NK-92 (cell line): ENCODE measurements around the gene ALDH1A1.

Experiments
- DNase-seq: peaks from one replicate; lab custom pipeline; 2025; ENCODE audit not compliant: unreplicated experiment; lab: John Stamatoyannopoulos, UW

The ALDH1A1 gene

DNA sequence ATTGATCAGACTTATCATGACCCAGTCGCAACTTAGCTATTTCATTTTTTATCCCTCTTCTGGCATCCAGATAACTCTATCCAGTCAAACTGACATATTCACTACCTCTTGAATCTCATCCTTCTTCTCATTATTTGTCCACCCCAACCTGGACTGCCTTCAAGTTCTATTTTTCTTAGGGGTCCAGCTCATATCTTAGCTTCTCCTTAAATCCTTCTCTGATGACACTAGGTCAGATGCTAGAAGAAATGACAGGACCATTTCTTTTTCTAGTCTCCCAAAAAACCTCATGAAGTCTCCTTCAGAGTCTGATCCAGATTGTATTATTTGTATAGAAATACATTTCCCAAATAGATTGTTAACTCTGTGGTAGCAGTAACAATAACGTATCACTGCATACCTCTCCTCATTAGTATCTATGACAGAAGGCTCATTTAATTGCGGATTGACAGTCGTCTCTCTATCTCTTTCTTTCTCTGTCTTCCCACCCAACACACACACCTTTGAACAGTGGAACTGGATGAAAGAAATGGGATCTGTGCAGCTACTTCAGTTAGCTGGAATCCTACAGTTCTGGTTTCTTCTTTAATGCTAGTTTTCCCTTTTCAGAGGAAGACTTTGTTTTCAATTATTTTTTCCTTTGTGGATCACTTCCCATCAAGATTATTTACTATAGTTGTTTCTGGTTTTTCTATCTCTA is 33.5 kb downstream of the ALDH1A1 start:
- no peak for DNase-seq

DNA sequence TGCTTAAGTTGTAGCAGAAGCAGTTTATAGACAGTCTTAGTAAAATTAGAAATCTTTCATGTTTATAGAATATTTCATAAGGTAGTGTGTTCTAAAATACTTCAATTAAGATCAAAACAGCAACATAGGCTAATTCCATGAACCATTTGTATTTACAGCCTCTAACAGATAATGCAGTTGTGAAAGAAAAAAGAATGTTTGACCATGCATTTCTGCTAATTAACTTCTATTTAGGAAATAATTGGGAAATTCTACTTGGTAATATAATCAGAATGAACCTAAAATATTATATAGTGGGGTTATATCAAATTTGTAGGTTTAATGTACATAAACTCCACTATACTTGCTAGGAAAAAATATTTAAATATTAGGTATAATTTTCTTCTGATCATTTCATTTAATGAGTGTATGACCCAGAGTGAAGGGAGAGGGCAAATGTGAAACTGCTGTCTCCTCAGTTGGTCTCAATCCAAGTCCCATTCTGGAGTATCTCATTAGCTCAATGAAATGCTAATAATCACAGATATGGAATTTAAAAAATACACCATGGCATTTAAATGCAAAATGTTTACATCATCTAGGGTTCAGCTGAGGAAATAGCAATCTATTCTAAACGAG is 34.9 kb downstream of the ALDH1A1 start:
- DNase-seq, result no peak

GRCh38 chr9:72915659-72916058 is 37.2 kb downstream of the ALDH1A1 start:
- DNase-seq, result no peak

- DNase-seq, result no peak
These were observed 38.1 kb downstream of the ALDH1A1 start for GRCh38 chr9:72914750-72915149.

GRCh38 chr9:72913382-72914009 is 39.4 kb downstream of the ALDH1A1 start:
- no peak for DNase-seq

DNA sequence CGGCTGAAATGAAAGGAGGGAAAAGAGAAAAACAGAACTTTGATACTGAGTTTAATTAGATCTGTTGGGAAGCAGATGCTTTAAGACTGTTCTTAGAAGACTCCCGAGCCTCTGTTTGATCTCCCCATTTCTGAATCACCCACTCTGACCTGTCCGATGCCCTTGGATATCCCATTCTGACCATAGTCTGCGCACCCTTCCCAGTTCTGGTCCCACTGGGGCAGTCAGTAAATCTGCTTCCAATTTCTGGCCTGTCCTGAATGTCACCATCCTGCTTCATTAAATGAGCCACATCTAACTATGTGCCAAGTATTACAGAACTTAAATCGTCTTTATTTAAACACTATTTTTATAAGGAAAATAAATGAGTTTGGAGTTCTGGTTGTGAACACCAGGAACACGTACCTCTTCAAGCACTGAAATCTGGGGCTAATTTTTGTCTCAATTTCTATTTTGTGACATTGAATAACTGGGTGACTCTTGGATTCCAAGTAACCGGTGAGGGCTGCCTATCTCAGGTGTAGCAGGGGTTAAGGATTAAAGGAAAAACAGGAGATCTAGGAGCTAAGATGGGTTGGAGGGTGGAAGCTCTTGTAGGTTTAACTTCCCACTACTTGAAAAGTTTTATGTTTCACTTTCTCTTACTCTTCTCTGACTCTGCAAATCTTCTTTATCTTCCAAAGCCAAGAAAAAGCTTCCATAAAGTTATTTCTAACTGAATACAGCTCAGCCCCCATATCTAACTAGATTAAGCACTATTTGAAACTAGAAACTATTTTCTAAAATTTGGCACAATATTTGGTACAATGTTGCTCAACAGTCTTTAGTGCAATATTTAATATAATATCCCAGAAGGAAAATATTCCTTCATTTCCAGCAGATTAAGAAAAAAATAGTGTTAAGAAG is 40.1 kb downstream of the ALDH1A1 start:
- no peak for DNase-seq

GRCh38 chr9:72911816-72912215 is 41.0 kb downstream of the ALDH1A1 start:
- DNase-seq, result no peak

DNA sequence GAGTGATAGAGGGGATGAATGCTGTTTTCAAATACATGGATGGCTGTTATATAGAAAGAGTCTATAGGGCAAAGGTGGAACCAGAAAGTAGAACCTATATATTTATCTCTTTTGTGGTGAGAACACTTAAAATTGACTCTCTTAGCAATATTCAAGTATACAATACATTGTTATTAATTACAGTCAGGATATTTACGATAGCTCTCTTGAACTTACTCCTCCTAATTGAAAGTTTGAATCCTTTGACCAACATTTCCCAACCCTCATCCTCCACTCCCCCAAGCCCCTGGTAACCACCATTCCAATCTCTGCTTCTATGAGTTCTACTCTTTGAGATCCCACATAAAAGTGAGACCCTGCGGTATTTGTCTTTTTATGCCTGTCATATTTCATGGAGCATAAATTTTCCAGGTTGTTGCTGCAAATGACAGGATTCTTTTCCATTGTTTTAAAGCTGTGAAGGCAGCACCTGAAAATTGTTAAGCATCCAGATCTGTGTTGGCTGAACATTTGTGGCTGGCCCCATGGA is 41.5 kb downstream of the ALDH1A1 start:
- DNase-seq, result no peak

GRCh38 chr9:72909428-72909827 is 43.4 kb downstream of the ALDH1A1 start:
- DNase-seq, result no peak

GRCh38 chr9:72907421-72907820 is 45.4 kb downstream of the ALDH1A1 start:
- DNase-seq, result no peak

DNA sequence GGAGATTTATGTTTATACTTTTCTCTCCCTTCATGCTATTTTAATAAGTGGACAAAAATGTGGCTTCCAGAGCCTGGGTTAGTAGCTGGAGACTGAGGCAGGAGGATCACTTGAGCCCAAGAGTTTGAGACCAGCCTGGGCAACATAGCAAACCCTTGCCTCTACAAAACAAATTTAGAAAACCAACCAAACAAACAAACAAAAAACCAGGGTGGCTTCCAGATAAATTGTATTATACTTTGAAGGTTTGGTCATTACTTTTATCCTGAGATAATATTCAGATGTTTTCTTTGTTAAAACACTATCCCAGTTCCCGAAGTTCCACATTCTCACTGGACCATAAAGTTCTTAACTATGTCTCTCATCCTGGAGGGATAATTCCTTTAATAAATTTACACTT is 46.0 kb downstream of the ALDH1A1 start:
- no peak for DNase-seq

DNA sequence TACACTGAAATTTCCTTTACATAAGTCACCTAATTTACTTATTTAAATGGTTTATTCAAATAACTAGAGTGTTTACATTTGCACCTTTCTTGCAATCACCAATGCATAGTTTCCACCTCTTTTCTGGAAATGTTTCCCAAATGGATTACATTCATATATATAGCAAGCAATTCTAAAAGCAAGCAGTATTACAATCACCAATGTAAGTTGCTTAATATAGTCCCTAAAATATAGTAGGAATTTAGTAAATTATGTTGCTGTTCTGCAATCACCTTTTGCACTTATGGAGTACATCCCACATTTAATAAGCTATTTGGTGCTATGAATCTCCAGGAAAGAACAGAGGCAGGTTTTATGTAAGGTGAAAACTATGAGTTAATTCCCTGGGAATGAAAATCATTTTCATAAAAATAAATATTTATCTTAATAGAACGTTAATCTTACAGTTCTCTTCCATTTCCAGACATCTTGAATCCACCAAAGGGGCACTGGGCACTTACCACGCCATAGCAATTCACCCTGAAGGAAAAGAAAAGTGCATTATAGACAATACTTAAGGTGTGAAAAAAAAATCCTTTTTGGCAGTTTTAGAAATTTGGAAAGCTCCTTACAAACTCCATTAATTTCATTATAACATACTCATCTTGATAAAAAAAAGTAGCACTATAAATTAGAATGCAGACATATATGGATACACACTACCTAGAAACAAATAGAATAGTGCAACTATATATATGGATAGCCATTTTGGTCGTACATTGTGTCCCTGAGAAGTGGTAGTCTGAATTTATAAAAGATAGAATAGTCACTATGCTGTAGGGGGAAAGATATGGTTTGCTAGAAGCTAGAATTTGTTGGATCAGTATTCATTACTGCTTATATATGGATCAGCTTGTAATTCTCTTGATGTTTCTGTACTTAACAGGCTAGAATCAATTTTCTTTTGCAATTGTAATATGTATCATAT is 47.1 kb downstream of the ALDH1A1 start:
- no peak for DNase-seq

GRCh38 chr9:72904267-72905093 is 48.4 kb downstream of the ALDH1A1 start:
- no peak for DNase-seq

- DNase-seq, result no peak
These were observed 49.8 kb downstream of the ALDH1A1 start for GRCh38 chr9:72903103-72903502.

GRCh38 chr9:72902268-72902667 is 50.6 kb downstream of the ALDH1A1 start:
- no peak for DNase-seq

GRCh38 chr9:72899734-72900477 is 52.9 kb downstream of the ALDH1A1 start:
- no peak for DNase-seq

DNA sequence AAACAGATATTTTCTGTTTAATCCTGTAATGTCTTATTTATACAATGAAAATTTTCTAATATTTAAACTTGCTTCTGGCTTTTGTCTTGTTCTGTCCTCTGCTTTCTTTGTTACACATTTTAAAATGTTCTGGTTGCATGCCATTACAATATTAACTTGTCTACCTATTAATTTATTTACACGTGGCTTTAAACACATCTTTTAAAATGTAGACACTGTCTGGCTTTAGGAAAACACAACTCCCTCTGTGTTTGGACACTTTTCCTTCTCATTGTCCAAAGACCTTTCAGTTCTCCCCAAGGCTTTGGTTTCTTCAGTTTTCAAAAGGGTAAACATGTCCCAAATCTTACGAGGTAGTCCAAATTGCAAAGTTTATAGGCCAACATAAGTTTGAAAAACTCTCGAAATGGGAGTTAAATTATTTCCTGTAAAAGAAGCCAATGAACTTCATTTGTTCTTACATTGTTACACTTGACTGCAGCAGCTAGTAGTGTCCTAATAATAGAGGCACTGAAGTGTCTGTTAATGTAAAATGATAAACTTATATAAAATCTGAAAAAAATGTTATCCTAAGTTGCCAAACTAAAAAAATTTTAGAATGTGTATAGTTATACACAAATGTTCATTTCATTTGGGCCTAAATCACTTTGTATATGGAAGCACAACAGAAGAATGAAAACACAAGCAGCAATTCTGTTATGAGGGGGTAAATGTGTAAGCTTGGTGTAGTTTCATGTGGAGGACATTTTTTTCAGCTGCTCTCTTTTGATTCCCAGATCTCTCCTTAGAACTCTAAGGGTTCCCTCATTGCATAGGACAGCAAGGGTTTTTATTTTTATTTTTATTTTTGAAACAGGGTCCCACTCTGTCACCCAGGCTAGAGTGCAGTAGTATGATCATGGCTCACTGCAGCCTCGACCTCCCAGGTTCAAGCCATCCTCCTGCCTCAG is 53.8 kb downstream of the ALDH1A1 start:
- no peak for DNase-seq
